ENCODE results near the gene ARHGEF18. TPM values are rescaled to one million over a fixed set of nuclear protein-coding genes. Genes with fewer than 3 reads are reported as not detected.

Gene ARHGEF18
- total RNA-seq, 2 donors from 2014 or later, result 30.0 to 51.6 TPM

- 70 to 82% methylated on average over 1 of the region's 1 CpG for WGBS, 2 donors
- ATAC-seq (no peak), DNase-seq (no peak)
- Histone ChIP-seq H3K9me3 (no peaks in the 10 kb centered on the region), H3K27ac (no peak overlapping the region), H3K4me3 (no peak overlapping the region), H3K4me1 (no peaks in the 10 kb centered on the region), H3K36me3 (replicated peaks in 1 of 2; ENCODE audit: insufficient read depth in 1 of 2, low read depth in 2 of 2) (no peaks in the 10 kb centered on the region), H3K27me3 (no peaks in the 10 kb centered on the region)
- TF ChIP-seq CTCF (IDR thresholded peaks at IDR 0.05) (no peak), POLR2A (IDR thresholded peaks at IDR 0.05) (no peak)
- intact Hi-C loops (cut with DNase I), result loop anchor here (10.0 kb wide), 2 partner anchors 213 to 453 kb away; no protein-coding TSS in a partner anchor
Measured at GRCh38 chr19:7351861-7352260, 3.1 kb downstream of the ARHGEF18 start.

DNA sequence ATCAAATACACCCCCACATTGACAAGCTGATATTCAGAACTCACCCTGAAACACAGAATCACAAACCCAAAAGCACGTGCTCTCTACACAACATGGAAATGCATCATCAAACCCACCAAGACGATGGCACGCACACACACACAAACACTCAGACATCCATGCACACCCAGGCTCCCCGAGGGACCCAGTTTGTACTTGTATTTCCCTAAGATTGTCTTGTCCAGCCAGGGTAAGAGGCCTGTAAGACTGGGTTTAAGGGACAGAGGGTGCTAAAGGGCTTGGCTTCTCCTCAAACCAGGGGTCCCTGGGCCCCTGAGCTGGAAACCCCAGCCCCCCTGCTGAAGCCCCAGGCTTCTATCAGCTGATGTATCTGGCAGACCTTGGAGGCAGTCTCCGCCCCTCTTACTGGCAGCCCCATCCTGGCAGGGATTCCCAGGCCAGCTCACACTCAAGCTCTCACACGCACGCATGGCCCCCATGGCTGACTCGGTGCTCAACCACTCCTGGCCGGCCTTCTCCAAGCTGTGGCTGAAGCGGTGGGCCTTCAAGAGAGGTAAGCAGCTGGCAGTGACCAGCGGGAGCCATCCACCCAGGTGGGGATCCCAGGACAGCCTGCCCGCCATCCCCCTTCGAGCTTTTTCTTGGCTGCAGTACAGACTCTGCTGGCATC, 6.5 kb downstream of the ARHGEF18 start:
- no peaks in the 10 kb centered on the region for H3K27me3 ChIP-seq
- 76 to 79% methylated on average over 5 to 13 of the region's 13 CpGs for WGBS, 2 donors
- H3K4me1 ChIP-seq, result no peaks in the 10 kb centered on the region
- H3K9me3 ChIP-seq, result no peaks in the 10 kb centered on the region
- no peak overlapping the region for H3K4me3 ChIP-seq
- intact Hi-C loops (cut with DNase I), result loop anchor here (10.0 kb wide), 2 partner anchors 210 to 450 kb away; no protein-coding TSS in a partner anchor
- H3K36me3 ChIP-seq (replicated peaks in 1 of 2; ENCODE audit: insufficient read depth in 1 of 2, low read depth in 2 of 2), result no peaks in the 10 kb centered on the region
- DNase-seq (no peak), ATAC-seq (no peak)
- H3K27ac ChIP-seq, result no peak overlapping the region
- TF ChIP-seq POLR2A (IDR thresholded peaks at IDR 0.05), result no peak

- H3K36me3 ChIP-seq (replicated peaks in 1 of 2; ENCODE audit: insufficient read depth in 1 of 2, low read depth in 2 of 2), result no peaks in the 10 kb centered on the region
- TF ChIP-seq CTCF (IDR thresholded peaks at IDR 0.05), result no peak
- no peak for TF ChIP-seq POLR2A (IDR thresholded peaks at IDR 0.05)
- H3K4me1 ChIP-seq, result no peaks in the 10 kb centered on the region
- H3K4me3 ChIP-seq, result no peak overlapping the region
- WGBS, 2 donors, result 51 to 73% methylated on average over 4 to 7 of the region's 7 CpGs
- intact Hi-C loops (cut with DNase I), result loop anchor here (10.0 kb wide), 2 partner anchors 209 to 449 kb away; no protein-coding TSS in a partner anchor
- no peak overlapping the region for H3K27ac ChIP-seq
- no peaks in the 10 kb centered on the region for H3K27me3 ChIP-seq
- no peaks in the 10 kb centered on the region for H3K9me3 ChIP-seq
- DNase-seq, result no peak
- no peak for ATAC-seq
Measured at GRCh38 chr19:7355871-7356270, 7.1 kb downstream of the ARHGEF18 start.

DNA sequence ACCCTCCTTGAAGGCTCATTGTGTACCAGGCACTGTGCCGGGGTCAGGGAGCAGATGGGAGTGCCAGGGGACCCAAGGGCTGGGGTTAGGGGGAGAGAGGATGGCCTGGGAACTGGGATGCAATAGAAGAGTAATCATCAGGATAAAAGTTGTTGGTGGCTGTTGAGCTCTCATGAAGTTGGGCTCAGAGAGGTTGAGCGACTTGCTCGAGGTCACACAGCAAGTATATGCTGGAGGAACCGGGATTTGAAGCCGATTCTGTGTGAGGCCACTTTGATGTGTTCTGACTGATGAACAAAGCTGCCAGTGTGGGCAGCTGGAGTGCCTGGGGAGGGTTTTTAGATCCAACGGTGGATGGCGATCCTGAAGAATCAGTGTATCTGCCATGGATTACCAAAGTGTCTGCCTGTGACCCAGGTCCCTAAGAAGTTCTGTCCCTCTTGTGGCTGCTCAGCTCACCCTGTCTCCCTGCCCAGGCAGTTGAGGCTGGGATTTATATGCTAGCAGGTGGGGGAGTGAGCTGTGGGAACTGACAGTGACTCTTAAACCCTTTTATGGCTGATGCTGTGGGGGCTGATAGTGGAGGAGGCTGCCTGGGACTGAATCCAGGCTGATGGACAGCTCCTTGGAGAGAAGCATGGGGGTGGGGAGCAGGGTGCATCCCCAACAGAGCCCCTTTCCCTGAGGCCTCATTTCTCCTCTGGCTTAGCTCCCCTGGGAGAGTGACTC, 8.3 kb downstream of the ARHGEF18 start:
- 89 to 90% methylated on average over 7 of the region's 7 CpGs for WGBS, 2 donors
- DNase-seq (no peak), ATAC-seq (no peak)
- no peaks in the 10 kb centered on the region for H3K27me3 ChIP-seq
- TF ChIP-seq POLR2A (IDR thresholded peaks at IDR 0.05) (no peak), CTCF (IDR thresholded peaks at IDR 0.05) (no peak)
- H3K4me1 ChIP-seq, result no peaks in the 10 kb centered on the region
- H3K27ac ChIP-seq, result no peak overlapping the region
- no peaks in the 10 kb centered on the region for H3K9me3 ChIP-seq
- H3K36me3 ChIP-seq (replicated peaks in 1 of 2; ENCODE audit: insufficient read depth in 1 of 2, low read depth in 2 of 2), result no peaks in the 10 kb centered on the region
- intact Hi-C loops (cut with DNase I), result loop anchor here (10.0 kb wide), 2 partner anchors 208 to 448 kb away; no protein-coding TSS in a partner anchor
- H3K4me3 ChIP-seq, result no peak overlapping the region

DNA sequence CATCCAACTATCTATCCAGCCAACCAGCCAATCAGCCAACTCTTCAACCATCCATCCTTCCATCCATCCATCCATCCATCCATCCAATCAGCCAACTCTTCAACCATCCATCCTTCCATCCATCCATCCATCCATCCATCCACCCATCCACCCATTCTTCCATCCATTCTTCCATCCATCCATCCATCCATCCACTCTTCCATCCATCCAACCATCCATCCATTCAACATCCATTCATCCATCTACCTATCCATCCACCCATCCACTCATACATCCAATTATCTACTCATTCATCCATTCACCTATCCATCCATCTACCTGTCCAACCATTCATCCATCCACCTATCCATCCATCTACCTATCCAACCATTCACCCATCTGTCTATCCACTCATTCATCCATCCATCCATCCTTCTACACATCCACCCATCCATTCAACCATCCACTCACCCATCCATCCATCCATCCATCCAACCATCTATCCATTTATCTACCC, 9.4 kb downstream of the ARHGEF18 start:
- H3K4me3 ChIP-seq, result no peak overlapping the region
- intact Hi-C loops (cut with DNase I), result loop anchor here (10.0 kb wide), 2 partner anchors 207 to 447 kb away; no protein-coding TSS in a partner anchor
- ATAC-seq (no peak), DNase-seq (no peak)
- no peaks in the 10 kb centered on the region for H3K27me3 ChIP-seq
- H3K27ac ChIP-seq, result no peak overlapping the region
- no peaks in the 10 kb centered on the region for H3K9me3 ChIP-seq
- H3K36me3 ChIP-seq (replicated peaks in 1 of 2; ENCODE audit: insufficient read depth in 1 of 2, low read depth in 2 of 2), result no peaks in the 10 kb centered on the region
- no peak for TF ChIP-seq POLR2A (IDR thresholded peaks at IDR 0.05)
- no peak for TF ChIP-seq CTCF (IDR thresholded peaks at IDR 0.05)
- H3K4me1 ChIP-seq, result no peaks in the 10 kb centered on the region
